ENCODE results near the gene GAS1. TPM values are rescaled to one million over a fixed set of nuclear protein-coding genes. Genes with fewer than 3 reads are reported as not detected.

GAS1 gene
- total RNA-seq, 1 donor from 2014 or later: 2.6 TPM

- Histone ChIP-seq H3K4me3 (ENCODE audit: low read depth, low read length) (no peak overlapping the region), H3K27me3 (ENCODE audit: control insufficient read depth, insufficient read depth, low read length) (no peaks in the 10 kb centered on the region), H3K36me3 (ENCODE audit: control insufficient read depth, insufficient read depth, low read length) (no peaks in the 10 kb centered on the region)
- no peak for FAIRE-seq
- no peak for DNase-seq (ENCODE audit: low read depth)
- no peak for TF ChIP-seq CTCF (IDR thresholded peaks at IDR 0.05; ENCODE audit: insufficient read depth, low read length, severe bottlenecking)
Measured at GRCh38 chr9:86978922-86979474, 31.7 kb upstream of the GAS1 start.

- Histone ChIP-seq H3K4me3 (ENCODE audit: low read depth, low read length) (no peak overlapping the region), H3K27me3 (ENCODE audit: control insufficient read depth, insufficient read depth, low read length) (no peaks in the 10 kb centered on the region), H3K36me3 (ENCODE audit: control insufficient read depth, insufficient read depth, low read length) (no peaks in the 10 kb centered on the region)
- DNase-seq (ENCODE audit: low read depth) (no peak), FAIRE-seq (no peak)
- no peak for TF ChIP-seq CTCF (IDR thresholded peaks at IDR 0.05; ENCODE audit: insufficient read depth, low read length, severe bottlenecking)
Measured at GRCh38 chr9:86978413-86978812, 31.1 kb upstream of the GAS1 start.

- H3K36me3 ChIP-seq (ENCODE audit: control insufficient read depth, insufficient read depth, low read length): no peaks in the 10 kb centered on the region
- no peaks in the 10 kb centered on the region for H3K27me3 ChIP-seq (ENCODE audit: control insufficient read depth, insufficient read depth, low read length)
- TF ChIP-seq CTCF (IDR thresholded peaks at IDR 0.05; ENCODE audit: insufficient read depth, low read length, severe bottlenecking): no peak
- DNase-seq (ENCODE audit: low read depth) (peak; percentile 57), FAIRE-seq (no peak)
- H3K4me3 ChIP-seq (ENCODE audit: low read depth, low read length): no peak overlapping the region
Measured at GRCh38 chr9:86977205-86977835, 30.0 kb upstream of the GAS1 start.

GRCh38 chr9:86975606-86976005, 28.3 kb upstream of the GAS1 start:
- DNase-seq (ENCODE audit: low read depth): no peak
- H3K4me3 ChIP-seq (ENCODE audit: low read depth, low read length): no peak overlapping the region
- H3K27me3 ChIP-seq (ENCODE audit: control insufficient read depth, insufficient read depth, low read length): no peaks in the 10 kb centered on the region
- no peak for TF ChIP-seq CTCF (IDR thresholded peaks at IDR 0.05; ENCODE audit: insufficient read depth, low read length, severe bottlenecking)
- FAIRE-seq: no peak
- H3K36me3 ChIP-seq (ENCODE audit: control insufficient read depth, insufficient read depth, low read length): no peaks in the 10 kb centered on the region

- H3K4me3 ChIP-seq (ENCODE audit: low read depth, low read length): no peak overlapping the region
- no peak for TF ChIP-seq CTCF (IDR thresholded peaks at IDR 0.05; ENCODE audit: insufficient read depth, low read length, severe bottlenecking)
- FAIRE-seq (no peak), DNase-seq (ENCODE audit: low read depth) (no peak)
- no peaks in the 10 kb centered on the region for H3K27me3 ChIP-seq (ENCODE audit: control insufficient read depth, insufficient read depth, low read length)
- H3K36me3 ChIP-seq (ENCODE audit: control insufficient read depth, insufficient read depth, low read length): no peaks in the 10 kb centered on the region
Measured at GRCh38 chr9:86975036-86975435, 27.7 kb upstream of the GAS1 start.

GRCh38 chr9:86974421-86974820, 27.1 kb upstream of the GAS1 start:
- Histone ChIP-seq H3K4me3 (ENCODE audit: low read depth, low read length) (no peak overlapping the region), H3K27me3 (ENCODE audit: control insufficient read depth, insufficient read depth, low read length) (no peaks in the 10 kb centered on the region), H3K36me3 (ENCODE audit: control insufficient read depth, insufficient read depth, low read length) (no peaks in the 10 kb centered on the region)
- FAIRE-seq: no peak
- DNase-seq (ENCODE audit: low read depth): no peak
- TF ChIP-seq CTCF (IDR thresholded peaks at IDR 0.05; ENCODE audit: insufficient read depth, low read length, severe bottlenecking): no peak

Measured in bronchial epithelial cell (primary cell).